A204.1 (cell line): ENCODE data around the gene LRIG1.

Experiments
- FAIRE-seq: peaks from 2 replicates; lab custom pipeline; 2012; peaks lifted over from hg19 to GRCh38; lab: Jason Lieb, UNC

Gene LRIG1

DNA sequence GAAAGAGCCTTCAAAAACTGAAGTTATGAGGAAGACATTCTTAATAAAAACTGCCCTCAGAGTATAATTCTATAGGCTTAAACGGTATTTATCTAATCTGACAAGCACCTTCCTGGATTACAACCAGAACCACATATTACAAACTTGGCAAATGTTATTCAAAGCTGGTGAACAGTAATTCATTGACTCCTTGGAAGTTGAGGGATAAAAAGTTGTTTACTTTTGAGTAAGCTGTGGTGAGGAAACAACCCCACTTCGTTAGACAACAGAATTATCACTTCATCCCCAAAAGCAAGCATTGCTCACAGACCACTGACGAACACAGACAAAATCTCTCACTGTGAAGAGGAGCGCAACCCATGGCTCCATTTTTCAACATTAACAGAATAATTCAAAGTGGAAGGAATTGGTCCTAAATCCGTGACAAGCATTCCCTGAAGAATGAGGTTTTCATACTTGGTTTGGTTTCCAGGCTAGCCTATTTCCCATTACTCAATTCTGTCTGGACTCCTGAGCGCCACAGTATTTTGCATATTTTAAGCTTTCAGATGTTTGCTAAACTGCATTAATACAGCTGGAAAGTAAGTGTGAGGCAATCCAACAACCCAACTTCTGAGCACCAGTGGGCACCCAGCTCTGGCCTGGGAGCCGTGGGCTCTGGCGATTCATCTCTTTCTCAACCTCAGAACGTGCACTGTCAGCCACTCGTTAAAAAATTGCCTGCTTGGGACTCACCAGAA lies 32.7 kb downstream of the LRIG1 start:
- FAIRE-seq, result no peak

DNA sequence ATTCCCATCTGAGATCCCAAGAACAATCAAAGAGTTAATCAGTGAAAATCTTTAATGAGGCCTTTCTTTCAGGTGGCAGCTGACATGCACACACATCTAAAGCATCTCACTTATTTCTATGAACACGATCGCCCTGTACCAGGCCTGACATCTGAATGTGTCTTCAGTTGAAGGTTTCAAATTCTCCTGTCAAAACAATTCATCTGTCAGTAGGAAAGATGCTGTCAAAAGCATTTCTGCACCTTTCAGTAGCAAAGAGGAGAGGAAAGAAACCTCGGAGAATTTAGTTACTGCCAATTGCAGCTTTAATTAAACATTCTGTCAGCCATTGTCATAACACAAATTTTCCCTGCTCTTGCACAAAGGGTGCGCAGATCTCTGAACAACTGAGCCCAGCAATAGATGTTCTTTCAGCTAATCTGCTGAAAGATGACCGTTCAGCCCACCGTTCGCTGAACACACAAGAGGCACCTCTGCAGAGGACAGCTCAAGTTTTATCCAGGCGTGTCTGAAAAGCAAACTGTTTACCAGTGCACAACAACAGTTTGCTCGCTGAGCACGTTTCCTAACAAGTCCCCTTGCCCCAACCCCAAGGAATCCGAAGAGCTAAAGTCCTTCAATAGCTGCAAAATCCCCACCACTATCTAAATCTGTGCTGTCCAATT lies 34.1 kb downstream of the LRIG1 start:
- FAIRE-seq, result no peak

DNA sequence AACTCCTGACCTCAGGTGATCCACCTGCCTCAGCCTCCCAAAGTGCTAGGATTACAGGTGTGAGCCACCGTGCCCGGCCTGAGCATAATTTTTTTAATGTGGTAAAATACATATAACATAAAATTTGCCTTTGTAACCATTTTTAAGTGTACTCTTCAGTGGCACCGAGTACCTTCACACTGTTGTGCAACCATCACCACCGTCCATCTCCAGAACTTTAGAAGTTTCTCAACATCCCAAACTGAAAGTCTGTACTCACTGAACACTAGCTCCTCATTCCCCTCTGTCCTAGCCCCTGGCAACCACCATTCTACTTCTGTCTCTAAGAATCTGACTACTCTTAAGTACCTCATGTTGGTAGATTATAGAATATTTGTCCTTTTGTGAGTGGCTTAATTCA lies 35.2 kb downstream of the LRIG1 start:
- FAIRE-seq, result no peak

DNA sequence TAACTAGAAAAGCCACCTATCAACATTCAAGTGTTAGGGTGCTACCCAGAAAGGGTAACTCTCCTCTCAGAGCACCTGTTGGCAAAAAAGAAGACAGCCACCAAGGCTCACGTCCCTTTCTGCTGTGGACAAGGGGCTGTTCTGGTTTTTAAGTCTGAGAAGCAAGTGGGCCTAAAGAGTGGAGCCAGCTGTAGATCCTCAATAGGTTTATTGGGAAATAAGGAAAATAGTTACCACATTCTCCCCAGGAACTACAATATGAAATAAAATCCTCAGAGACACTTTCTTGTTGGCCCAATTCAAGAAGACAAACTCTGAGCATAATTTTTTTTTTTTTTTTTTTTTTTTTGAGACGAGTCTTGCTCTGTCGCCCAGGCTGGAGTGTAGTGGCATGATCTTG lies 35.8 kb downstream of the LRIG1 start:
- FAIRE-seq, result no peak

DNA sequence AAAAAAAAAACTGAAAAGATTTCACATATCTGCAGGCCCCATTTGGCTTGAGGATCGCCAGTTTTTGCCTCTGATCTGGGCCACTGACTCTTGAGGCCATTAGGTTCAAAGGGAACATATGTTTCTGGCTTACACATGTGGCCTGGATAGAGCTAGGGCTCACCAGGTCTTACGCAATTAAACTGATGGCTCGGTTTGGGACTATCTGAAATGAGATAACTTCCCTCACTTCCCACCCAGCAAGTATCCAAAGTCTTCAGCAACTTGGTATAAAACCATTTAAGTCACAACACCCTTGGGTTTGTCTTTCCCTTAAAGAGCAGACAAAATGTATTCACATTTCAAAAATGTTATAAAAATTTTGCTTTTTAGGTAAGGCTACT lies 36.3 kb downstream of the LRIG1 start:
- FAIRE-seq, result no peak

DNA sequence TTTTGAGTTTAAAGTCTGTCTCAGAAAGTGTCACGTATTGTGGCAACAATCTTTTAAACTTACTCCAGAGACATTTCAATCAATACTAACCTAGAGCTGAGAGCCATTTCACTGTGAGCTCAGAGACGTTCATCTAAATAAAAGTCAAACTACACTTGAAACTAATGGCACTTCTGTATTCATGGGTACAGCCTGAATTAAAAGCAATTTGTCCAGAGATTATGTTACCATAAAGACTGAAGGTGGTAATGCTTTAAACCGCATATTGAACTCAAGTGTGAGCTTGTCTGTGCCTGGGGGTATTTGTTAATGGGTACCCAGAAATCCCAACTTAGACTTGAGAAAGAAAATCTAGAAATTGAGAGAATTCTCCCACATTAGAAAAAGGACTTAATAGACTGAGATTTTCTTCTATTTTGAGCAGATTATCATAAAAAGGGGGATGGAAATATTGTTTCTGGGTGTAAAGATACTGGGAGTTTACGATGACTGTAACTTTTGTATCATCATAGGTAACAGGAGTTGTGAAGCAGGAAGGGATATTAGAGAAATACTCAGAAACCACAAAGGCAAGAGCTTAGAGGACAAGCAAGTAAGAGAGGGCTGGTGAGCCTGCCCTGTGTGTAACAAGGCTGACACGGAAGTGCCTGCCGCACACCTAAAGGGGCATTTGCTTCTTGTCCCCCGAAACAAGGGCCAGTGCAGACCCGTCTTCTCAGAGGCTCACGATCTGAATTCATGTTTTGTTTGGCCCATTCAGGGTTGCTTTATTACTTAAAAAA lies 36.9 kb downstream of the LRIG1 start:
- no peak for FAIRE-seq

DNA sequence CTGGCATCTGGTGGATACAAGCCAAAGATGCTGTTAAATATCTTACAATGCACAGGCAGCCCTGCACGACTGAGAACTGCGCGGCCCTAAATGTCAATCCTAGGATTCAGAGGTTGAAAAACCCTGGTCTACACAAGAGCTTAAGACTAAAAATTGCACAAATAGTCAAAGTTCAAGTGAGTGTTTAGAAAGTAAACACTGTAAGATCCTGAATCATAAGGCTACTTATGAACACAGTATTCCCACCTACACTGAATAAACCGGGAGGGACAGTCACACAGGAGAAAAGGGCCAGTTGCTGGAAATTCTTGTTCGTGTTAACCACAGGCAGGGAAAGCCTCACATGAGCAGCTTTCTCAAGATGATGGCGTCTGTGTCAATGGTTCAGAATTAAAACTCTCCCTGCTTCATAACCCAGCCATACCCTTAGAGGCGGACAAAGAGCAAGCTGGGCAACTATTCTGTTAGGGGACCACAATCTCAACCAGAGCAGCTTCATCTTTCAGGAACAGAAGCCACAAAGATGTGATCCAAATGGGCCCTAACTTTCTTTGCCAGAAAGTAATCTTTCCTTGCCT lies 37.7 kb downstream of the LRIG1 start:
- FAIRE-seq, result no peak

DNA sequence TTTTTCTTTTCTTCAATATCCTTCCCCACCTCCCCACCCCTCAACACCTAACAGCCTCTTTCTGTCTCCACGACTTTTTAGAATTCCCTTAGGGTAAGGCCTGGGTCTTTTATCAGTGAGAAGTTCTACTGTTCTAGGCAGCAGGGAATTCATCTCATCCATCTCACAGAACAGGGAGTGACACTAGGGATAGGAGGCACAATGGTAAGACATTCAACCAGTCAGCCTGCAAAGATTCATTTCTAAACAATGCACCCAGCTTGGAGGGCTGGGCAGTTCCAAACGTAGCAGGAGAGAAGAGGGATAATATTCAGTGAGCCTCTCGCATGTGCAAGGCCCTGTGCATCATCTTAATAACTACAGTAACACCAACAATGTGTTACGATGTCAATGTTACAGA lies 43.6 kb downstream of the LRIG1 start:
- no peak for FAIRE-seq

DNA sequence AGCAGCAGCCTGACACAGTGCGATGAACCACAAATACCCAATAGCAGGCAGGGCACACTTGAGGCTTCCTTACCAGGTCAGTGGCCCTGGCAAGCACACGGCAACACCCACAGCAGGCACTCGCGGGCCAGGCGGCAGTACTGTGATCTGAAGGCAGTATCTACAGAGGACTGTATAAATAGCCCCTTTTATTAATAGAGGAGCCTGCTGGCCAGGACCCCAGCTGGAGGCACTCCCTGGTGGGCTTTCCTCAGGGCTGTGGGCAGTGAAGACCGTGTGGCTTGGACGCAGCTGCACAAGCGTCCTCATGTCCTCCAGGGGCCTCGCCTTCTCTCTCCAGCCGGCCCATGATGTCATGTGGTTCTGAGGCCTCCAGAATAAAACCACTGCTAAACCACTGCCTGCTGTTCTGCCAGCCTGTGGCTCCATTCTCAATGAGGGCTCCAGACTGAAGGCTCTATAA lies 44.1 kb downstream of the LRIG1 start:
- FAIRE-seq, result no peak

DNA sequence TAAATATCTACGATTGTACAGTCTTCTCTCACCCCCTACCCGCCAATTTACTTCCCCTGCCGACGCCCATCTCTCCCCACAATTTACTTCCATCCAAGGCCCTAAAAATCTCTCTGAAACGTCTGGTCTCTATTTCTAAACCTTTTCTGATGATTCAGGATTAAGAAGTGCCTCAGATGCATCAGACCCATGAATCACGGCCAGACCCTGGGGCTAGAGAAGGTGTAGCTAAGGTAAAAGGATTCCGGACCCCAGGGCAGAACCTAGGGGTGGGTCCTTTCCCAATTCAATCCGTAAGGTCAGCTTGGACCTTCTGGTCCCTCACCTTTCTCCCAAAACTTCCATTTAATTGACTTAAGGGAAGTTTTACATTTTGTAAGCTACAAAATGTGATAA lies 46.4 kb downstream of the LRIG1 start:
- no peak for FAIRE-seq

DNA sequence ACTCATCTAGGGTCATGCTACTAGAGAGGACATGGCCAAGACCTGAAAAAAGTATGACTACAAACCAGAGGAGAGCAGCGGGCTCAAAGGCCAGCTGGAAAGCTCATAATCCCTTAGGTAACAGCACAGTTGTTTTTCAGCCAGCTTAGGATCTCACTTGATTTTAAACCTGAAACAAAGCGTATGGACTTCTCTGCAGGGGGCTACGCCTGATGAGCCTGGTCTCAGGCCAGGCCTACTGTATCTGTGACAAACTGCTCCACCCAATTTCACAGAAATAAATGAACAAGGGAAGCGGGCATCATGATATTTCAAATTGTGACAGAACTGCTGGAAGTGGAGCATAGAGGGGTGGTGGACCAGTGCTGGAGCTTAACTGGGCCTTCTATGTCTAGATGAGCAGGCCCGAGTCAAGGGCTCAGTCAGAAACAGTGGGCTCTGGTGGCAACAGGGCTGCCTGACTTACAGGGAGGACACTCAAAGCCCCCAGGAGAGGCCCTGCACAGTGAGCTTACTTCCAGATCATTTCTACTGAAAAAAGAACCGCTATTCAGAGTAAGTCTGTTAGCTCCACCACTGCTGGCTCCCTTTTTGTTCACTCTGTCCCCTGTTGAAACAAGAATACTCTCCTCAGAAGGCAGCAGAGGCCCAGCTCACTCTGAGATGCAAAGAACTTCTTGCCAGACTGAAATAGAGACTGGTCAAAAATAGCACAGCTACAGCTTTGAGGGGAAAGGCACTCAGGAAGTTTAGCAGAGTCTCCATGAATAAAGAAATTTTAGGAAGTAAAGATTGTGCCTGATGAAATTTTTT lies 47.0 kb downstream of the LRIG1 start:
- FAIRE-seq, result no peak

DNA sequence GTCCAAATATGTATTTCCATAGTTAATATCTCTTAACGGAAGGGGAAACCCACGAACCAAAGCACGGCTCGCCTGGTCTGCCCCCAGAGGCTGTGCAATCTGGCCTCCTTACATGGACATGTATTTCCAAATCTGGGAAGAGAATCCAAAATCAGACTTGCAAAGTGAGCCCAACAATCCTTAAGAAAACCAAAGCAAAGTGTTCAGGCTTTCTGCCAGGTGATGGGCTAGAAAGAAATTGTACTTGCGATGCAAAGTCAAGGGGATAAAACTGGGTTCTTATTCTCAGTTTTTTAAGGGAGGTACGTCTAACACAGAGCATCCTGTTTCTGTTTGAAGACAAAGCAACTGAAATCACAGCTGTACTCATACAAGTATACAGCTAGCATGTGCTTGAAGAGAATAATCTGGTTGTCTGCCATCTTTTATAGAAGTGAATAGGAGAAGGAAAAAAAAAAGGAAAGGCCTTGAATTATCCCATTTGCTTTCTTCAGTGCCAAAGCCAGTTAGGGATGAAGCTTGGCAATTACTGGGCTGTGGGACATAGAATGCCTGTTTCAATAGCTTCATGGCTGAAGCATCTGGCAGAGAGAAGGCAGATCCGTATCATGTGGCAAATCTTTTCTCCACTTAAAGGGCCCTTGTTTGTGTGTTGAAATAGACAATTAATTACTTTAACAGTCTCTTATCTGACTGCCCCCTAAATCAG lies 48.4 kb downstream of the LRIG1 start:
- FAIRE-seq, result no peak

DNA sequence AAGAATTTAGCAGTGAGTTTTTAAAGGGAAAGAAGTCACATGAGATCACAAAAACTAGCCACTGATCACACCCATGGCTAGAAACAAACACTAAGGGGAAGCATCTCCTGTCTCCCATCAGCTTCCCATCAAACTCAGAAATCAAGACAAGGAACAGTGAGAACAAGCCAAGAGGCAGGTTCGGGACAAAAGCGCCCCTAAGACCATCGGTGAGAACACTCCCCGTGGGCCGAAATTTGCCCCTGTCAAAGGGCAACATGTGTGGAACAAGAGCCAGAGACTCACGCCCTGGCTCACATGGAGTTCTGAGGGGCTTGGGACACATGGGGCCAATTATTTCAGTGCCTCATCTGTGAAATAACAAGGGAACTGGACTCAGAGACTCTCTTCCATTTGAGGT lies 49.1 kb downstream of the LRIG1 start:
- no peak for FAIRE-seq

DNA sequence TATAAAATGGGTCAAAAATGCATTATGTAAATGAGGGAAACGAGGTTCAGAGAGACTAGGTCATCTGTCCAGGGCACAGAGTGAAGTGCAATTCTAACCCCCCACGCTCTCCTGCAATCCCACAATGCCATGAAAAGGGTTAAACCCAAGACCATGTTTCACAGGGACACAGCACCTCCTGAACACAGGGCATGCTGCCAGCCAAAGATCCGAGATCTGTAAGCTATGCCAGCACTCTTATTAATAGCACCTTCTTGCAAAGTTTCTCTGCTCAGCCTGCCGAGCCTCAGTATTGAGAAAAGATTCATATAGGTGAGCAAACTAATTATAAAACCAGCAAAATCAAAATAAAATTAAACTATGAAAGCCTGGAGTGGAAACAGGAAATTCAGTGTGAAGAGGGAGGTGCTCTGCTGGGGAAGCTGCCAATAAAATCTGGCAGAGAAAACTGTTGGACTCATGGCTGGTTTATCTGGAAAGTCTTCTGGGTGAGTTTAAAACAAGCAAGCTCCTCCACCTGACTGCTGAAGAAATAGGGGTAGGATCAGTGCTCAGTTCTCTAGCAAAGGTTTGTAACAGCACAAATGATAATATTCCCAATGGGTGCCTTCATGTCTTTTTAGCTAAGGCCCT lies 50.3 kb downstream of the LRIG1 start:
- FAIRE-seq, result no peak

DNA sequence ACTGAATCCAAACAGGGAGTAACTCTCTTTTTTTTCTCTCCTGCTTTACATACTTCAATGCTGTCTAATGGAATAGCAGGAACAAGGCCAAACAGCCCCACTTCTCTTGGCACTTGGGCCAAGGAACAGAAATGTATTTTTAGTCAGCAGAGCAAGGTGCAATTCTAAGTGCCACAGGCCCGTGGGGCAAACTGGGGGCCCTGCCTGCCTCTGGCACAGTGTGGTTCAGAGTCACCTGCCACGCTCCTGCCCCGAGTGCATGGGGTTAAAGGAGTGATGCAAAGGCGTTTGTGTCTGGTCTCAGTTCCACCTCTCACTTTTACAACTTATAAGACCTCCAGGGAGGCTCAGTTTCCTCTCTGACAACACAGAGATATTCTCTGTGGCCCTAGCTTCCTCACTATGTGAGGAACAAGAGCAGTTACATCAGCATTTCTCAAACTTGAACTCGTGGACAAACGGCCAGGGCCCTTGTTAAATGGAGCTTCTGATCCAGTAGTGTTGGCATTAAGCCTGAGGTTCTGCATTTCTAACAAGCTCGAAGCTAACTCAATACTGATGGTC lies 51.3 kb downstream of the LRIG1 start:
- no peak for FAIRE-seq

DNA sequence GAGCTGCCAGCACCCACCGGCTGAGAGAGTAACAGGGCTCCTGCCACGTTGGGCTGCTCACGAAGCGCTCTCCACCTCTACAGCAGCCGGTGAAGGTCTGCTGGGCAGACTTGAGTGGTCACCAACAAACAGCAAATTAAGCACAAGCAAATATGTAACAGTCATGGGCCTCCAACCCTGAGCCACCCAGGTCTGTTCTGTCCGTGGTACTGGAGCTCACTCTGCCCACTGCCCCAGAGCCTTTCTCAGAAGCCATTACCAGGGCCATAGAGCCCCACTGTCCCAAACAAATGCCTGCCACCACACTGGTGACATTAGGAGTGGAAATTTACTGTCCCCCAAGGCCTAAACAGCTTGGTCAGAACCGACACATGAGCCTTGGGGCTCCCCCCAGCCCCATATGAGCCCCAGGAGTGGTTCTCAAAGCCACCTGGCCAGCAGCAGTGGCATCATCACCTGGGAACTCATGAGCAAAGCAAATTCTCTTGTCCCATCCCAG lies 56.6 kb downstream of the LRIG1 start:
- FAIRE-seq, result no peak

DNA sequence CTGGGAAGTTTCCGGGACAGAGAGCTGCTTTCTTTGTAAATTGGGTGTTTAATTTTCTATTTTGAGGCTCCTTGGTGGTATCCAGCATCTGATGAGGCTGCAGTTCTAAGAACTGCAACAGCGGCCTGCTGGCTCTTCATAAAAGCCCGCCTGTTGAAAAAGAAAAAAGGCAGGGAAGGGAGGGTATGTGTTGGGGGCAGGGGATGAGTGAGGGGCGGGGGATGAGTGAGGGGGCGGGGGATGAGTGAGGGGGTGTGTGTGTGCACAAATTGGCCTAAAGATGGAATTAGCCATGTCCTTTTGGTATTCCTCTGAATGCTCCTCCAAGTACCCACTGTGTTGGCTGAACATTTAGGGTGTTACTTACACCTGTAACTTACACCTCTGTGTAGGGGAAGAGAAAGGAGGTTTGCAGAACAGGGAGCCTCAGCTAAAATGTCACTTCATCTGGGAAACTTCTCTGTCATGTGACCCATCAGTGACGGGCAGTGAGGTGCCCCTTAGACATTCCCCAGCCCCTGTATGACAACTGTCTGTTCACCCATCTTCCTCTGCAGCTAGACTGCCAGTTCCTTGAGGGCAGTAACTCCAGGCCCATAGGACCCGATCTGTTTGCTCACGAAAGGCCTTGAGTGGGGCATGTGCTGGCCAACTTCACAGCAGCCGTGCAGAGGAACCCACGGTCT lies 57.6 kb downstream of the LRIG1 start:
- no peak for FAIRE-seq

DNA sequence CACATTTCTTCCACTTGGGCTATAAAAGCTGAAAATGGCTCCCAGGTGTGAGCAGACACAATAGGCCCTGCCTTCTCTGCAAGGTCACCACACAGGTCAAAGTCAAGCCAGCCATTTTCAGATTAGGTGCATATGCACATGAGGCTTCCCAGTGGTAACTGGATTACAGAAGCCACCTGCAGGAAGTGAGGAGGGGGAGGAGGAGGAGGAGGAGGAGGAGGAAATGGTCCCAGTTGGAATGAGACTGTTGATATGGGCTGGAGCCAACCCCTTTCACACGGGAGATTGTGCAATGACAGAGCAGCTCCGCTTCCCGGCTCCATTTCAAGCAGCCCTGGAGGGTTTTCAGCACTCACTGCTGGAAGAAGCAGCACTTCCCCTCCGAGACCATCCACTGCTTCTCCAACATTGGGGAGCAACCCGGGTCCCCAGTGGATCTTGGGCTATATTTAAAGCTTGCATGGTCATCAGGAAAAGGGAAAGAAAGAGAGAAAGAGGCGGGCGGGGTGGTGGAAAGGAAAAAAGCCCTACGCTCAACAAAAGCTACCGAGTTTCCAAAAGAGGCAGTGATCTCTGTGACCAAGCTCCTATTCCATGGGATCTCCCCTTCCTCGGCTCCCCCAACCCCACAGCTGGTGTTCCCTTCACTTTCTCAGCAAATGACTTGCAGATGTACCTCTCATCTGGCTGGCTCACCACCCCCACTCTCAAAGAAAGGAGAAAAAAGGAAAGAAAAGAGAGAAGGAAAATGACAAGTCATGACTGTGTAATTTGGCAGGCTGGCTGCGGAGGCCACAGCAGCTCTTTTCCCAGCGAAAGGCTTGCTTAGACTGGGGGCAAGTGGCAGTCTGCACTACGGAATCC lies 58.3 kb downstream of the LRIG1 start:
- no peak for FAIRE-seq

DNA sequence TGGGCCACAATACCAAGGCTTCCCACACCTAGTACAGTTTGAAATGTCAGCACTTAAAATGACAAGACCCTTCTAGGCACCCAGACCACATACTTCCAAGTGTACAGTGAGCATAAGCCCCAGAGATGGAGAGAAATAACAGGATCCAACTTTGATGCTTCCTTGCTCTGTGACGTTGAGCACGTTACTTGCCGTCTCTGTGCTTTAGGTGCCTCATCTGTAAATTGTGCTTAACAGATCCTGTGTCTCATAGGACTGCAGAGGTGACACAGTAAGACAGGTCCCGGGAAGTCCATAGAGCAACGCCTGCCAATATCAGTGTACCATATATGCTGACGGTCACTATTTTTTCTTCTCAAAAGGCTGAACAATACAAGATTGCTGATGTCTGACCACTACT lies 59.1 kb downstream of the LRIG1 start:
- no peak for FAIRE-seq
